Left renal cortex interstitium (tissue), 4 donors: ENCODE data around the gene DMD. TPM values are rescaled to one million over a fixed set of nuclear protein-coding genes. Genes with fewer than 3 reads are reported as not detected.

Source experiments
- DNase-seq, 4 donors: peaks; one replicate each; pipeline ENCODE4 v3.0.0-alpha.2; 2013; ENCODE audit warnings: low read depth in 4 of 4, low spot score in 2 of 4, missing footprints in 1 of 4
- polyA plus RNA-seq, 4 donors: library from polyadenylated mRNA; unstranded; fragments of 120-200 nt; gene quantifications; one replicate each; pipeline ENCODE4 v1.2.1, GENCODE V29; 2013; ENCODE audit not compliant: insufficient read length in 4 of 4

The DMD gene
- polyA plus RNA-seq, 4 donors = 14.0 to 17.4 (median 15.2) TPM

DNA sequence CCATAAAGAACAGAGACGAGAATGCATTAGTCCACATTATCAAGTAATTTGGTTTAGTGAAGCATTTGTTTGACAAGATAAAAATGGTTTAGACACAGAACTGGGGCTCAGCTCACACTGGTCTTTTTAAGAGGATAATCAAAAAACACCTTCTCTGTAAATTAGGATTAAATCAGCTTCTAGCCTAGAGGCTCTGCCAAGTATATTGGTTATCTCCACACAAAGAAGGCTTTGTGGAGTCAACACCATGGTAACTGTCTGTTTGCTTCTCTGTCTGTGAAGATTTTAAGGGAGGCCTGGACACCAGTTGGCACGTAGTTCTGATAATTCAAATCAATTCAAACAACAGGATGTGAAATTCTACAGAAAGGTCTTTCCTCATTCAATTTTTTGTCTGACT is 687.0 kb downstream of the DMD start:
- DNase-seq = no peak

DNA sequence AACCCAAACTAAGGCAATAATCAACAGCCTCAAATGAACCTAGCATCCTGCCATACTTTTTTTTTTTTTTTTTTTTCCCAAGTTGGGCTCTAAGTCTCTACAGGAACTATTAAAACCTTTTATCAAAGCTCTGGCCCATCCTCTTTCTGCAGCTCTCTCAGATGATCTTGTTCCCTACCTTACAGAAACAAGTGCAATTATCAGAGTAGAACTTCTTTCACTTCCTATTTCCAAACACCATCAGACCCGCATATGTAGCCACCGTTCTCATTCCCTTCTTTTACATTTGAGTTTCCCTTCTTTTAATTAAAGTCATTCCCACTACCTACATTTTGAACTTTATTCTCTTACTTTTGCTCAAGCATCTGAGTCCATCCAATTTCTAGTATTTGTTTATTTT is 690.6 kb downstream of the DMD start:
- no peak for DNase-seq

DNA sequence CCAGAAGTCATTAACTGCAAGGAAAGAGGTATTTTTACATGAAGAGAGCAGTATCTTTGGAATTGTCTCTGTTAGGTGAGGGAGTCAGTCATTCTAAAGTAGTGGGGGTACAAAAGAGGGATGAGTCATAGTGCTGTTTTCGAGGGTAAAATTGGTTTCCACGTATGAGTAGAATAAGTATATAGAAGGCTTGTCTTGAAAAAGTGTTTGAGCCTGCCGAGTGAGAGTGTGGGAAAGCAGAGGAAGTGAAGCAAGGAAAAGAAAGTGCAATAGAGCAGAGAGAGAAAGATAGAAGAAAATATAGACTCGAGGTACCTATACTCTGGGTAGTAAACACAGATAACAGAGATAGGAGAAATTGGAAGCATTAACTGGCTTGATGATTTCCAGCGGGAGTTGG is 696.4 kb downstream of the DMD start:
- DNase-seq = no peak

GRCh38 chrX:32501606-32502005 is 709.7 kb downstream of the DMD start:
- no peak for DNase-seq

DNA sequence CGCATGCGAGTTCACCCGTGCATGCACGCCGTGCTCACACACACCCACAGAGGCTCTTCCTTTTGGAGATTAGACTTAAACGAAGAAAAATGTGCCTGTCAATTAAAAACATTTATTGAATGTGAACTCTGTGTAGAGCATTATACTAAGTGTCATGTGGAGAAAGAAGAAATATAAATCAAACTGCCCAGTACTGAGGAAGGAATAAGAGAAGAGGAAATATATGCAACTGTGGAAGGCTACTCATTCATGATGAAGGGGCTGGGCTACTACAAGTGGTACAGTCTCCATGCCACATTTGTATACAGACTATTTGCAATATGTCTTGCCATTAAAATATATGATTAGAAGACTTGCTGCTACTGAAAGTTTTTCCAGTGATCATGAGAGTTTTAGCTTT is 714.7 kb downstream of the DMD start:
- DNase-seq = no peak

GRCh38 chrX:32495855-32496254 is 715.5 kb downstream of the DMD start:
- no peak for DNase-seq

- DNase-seq = no peak
Measured at GRCh38 chrX:32489125-32489524, 722.2 kb downstream of the DMD start.

GRCh38 chrX:32483534-32484136 is 727.7 kb downstream of the DMD start:
- DNase-seq = no peak

DNA sequence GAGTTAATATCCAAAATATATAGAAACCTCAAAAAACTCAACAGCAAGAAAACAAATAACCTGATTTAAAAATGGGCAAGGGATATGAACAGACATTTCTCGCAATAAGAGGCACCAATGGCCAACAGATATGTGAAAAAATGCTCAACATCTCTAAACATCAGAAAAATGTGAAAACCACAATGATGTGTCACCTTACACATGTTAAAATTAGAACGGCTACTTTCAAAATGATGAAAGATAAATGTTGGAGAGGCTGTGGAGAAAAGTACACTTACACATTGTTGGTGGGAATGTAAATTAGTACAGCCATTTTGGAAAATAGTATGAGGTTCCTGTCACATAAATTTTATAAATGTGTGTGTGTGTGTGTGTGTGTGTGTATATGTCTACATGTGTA is 731.3 kb downstream of the DMD start:
- no peak for DNase-seq

GRCh38 chrX:32472364-32472763 is 739.0 kb downstream of the DMD start:
- no peak for DNase-seq

DNA sequence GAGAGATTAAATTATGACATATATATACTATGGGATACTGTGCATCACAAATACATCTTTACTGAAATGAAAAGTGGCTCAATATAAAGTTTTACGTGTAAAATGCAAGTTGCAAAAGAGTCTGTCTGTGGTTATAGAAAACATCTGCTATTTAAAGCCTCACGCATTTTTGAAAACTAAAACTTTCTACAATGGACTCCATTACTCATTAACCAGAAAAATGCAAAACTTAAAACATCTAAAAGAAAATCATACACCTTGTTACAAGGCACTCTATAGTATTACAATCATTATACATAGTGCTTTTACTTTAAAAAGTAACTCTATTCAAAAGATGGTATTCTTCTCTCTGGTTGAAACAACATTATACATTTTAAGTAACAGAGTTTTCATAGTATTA is 755.6 kb downstream of the DMD start:
- DNase-seq = no peak

- DNase-seq = no peak
Measured at GRCh38 chrX:32451954-32452695, 759.2 kb downstream of the DMD start.

DNA sequence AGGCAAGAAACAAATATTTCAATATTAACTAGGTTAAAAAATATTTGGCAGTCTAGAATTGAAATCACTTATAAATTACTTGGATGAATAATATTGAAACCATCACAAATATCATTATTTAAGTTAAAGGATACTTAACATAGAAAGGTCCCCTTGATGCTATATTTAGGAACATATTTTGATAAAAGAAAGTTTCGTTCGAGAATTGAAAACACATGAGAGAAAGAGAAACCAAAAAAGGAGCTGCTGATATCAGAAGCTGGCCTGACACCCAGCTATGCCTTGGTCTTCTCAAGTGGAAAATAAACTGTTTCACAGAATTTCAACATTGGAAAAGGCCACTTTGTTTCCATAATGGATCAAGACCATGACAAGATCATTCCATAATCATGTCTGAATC is 762.4 kb downstream of the DMD start:
- no peak for DNase-seq

GRCh38 chrX:32448320-32448719 is 763.0 kb downstream of the DMD start:
- DNase-seq = no peak

GRCh38 chrX:32447640-32448039 is 763.7 kb downstream of the DMD start:
- DNase-seq = no peak

- DNase-seq = no peak
Measured at GRCh38 chrX:32443841-32444240, 767.5 kb downstream of the DMD start.

DNA sequence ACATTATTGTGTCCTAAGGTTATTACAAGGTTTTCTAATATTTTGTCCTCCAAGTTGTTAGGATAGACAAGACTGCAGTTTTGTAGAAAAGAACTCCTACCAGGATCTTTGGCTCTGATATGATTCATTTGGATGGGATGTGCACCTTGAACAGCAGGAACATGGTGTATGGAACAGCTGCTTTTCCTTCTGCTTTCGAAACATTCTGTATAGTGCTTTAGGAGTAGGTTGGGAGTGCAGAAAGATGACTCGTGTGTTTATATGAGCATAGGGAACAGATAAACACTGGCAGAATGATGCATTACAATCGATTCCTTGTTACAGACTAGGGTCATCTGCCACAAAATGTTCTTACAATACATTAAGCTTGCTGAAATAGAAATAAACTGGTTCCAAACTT is 790.1 kb downstream of the DMD start:
- DNase-seq = no peak

GRCh38 chrX:32408389-32408788 is 803.0 kb downstream of the DMD start:
- DNase-seq = no peak

DNA sequence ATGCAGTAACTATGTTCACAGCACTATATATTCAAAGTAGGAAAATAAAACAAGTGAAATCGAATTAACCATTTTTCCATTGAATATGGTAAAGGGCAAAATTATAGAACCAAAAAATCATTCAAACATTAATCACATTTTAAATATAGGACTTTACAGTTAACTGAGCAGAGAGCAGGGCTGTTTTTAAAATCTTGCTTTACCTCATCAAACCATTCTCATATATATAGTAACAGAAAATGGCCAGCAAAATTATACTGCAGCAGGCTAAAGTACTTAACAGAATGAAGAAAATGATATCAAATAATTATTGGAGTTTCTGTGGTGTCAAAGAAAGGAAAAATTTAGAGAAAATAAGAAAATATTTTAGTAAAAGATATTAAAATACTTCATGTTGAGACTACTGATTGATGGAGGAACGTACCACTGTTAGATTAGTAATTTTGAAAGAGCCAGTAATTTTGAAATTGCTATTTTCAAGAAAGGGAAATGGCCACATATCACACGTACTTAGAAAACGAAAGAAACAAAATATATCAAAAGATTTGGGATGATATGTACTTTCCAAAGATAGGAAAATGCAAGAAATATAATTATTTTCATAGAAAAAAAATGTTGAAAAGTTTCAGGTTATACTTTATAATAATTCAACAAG is 813.7 kb downstream of the DMD start:
- DNase-seq = no peak

GRCh38 chrX:32395878-32396277 is 815.5 kb downstream of the DMD start:
- no peak for DNase-seq

DNA sequence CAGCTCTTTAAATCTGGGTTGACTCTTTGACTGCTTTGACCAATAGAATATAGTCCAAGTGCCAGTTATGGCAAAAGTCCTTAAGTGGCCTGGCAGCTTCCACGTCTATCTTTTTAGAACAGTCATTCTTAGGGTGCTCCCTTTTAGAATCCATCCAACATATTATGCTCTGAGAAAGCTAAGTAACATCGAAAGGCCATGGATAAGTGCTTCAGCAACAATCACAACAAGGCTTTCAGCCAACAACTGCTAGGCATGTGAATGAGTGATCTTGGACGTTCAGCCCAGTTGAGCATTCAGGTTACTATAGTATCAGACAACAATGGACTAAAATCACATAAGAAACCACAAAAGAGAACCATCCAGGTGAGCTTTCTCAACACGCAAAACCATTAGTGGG is 818.7 kb downstream of the DMD start:
- no peak for DNase-seq
